MM.1S (cell line): Measurements from ENCODE around the gene DDX3X.

Experiments
- DNase-seq: peaks from one replicate; pipeline ENCODE4 v3.0.0-alpha.2; 2015
- H2AFZ ChIP-seq: fragments of 300-600 bp; sonication (generic); 2 replicates; pipeline ENCODE4 v1.6.0; 2016; ENCODE audit warnings: antibody characterized with exemption, low read length
- H3F3A ChIP-seq: fragments of 300-600 bp; sonication (generic); 2 replicates; pipeline ENCODE4 v1.6.1; 2016; ENCODE audit warnings: mild to moderate bottlenecking, antibody characterized with exemption, low read length, moderate library complexity, mixed read lengths; ENCODE audit not compliant: insufficient read depth
- H3K27ac ChIP-seq: fragments of 300-600 bp; sonication (generic); 2 replicates; pipeline ENCODE4 v1.5.1; 2016; ENCODE audit warnings: mild to moderate bottlenecking, low read length
- H3K27me3 ChIP-seq: fragments of 300-600 bp; sonication (generic); replicated peaks from 2 replicates; pipeline ENCODE4 v1.6.0; 2016; ENCODE audit warnings: low read length; ENCODE audit not compliant: insufficient read depth
- H3K36me3 ChIP-seq: fragments of 300-600 bp; sonication (generic); replicated peaks from 2 replicates; pipeline ENCODE4 v1.6.1; 2016; ENCODE audit warnings: mild to moderate bottlenecking, low read length, mixed read lengths; ENCODE audit not compliant: insufficient read depth
- H3K4me1 ChIP-seq: fragments of 300-600 bp; sonication (generic); 2 replicates; pipeline ENCODE4 v1.6.1; 2016; ENCODE audit warnings: low read length, mixed read lengths
- H3K4me2 ChIP-seq: fragments of 300-600 bp; sonication (generic); 2 replicates; pipeline ENCODE4 v1.6.0; 2016; ENCODE audit warnings: low read depth, low read length
- H3K4me3 ChIP-seq: fragments of 300-600 bp; sonication (generic); 2 replicates; pipeline ENCODE4 v1.5.1; 2016; ENCODE audit warnings: low read length, mixed read lengths
- H3K79me2 ChIP-seq: fragments of 300-600 bp; sonication (generic); 2 replicates; pipeline ENCODE4 v1.6.1; 2016; ENCODE audit warnings: mixed run types, low read length, mixed read lengths
- H3K9ac ChIP-seq: fragments of 300-600 bp; sonication (generic); 2 replicates; pipeline ENCODE4 v1.6.1; 2016; ENCODE audit warnings: low read length, mixed read lengths
- H3K9me2 ChIP-seq: fragments of 300-600 bp; sonication (generic); replicated peaks from 2 replicates; pipeline ENCODE4 v1.6.1; 2016; ENCODE audit warnings: mild to moderate bottlenecking, low read length, mixed read lengths; ENCODE audit not compliant: insufficient read depth
- H3K9me3 ChIP-seq: fragments of 300-600 bp; sonication (generic); replicated peaks from 2 replicates; pipeline ENCODE4 v1.6.1; 2016; ENCODE audit warnings: mild to moderate bottlenecking, low read length, mixed read lengths; ENCODE audit not compliant: insufficient read depth
- H4K20me1 ChIP-seq: fragments of 300-600 bp; sonication (generic); 2 replicates; pipeline ENCODE4 v1.6.1; 2016; ENCODE audit warnings: mild to moderate bottlenecking, low read length, moderate library complexity, mixed read lengths; ENCODE audit not compliant: insufficient read depth
- EZH2 ChIP-seq: fragments of 300-600 bp; sonication (generic); optimal IDR thresholded peaks from 2 replicates; pipeline ENCODE3; 2017; ENCODE audit warnings: low read depth, mild to moderate bottlenecking, antibody characterized with exemption, low read length, mixed read lengths
- EZH2phosphoT487 ChIP-seq: fragments of 300-600 bp; sonication (generic); IDR thresholded peaks from 2 replicates; pipeline ENCODE4 v1.6.1; 2018; ENCODE audit warnings: antibody characterized with exemption, low read length
- TF ChIP-seq, protein P1 (sequence below): fragments of 300-600 bp; sonication (generic); IDR thresholded peaks from 2 replicates; pipeline ENCODE4 v1.5.1; 2016; ENCODE audit warnings: antibody characterized with exemption, low read length, mixed read lengths

DDX3X gene

DNA sequence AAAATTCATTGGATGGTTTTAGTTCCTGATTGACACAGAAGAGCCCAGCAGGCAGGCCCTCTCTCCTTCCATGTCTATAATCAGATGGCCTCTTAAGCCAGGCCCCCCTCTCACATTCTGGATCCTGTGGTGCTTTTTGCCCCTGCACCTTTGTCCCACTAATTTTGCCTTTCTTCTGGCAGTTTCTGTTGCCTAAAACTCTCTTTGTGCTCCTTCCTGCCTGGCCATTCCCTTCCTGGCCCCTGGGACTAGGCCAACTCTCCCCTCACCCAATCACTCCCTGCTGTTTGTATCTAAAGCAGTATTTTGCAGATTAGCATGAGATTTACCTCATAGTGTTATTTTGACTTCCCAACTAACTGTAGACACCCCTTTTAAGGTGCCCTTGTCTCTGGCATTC lies 42.7 kb upstream of the DDX3X start:
- H3K9ac ChIP-seq = no peak overlapping the region
- H3K27me3 ChIP-seq = no peaks in the 10 kb centered on the region
- H2AFZ ChIP-seq = no peak overlapping the region
- no peak overlapping the region for H3K4me3 ChIP-seq
- TF ChIP-seq EZH2phosphoT487 (no peak), EZH2 (no peak)
- TF ChIP-seq, protein P1, sequence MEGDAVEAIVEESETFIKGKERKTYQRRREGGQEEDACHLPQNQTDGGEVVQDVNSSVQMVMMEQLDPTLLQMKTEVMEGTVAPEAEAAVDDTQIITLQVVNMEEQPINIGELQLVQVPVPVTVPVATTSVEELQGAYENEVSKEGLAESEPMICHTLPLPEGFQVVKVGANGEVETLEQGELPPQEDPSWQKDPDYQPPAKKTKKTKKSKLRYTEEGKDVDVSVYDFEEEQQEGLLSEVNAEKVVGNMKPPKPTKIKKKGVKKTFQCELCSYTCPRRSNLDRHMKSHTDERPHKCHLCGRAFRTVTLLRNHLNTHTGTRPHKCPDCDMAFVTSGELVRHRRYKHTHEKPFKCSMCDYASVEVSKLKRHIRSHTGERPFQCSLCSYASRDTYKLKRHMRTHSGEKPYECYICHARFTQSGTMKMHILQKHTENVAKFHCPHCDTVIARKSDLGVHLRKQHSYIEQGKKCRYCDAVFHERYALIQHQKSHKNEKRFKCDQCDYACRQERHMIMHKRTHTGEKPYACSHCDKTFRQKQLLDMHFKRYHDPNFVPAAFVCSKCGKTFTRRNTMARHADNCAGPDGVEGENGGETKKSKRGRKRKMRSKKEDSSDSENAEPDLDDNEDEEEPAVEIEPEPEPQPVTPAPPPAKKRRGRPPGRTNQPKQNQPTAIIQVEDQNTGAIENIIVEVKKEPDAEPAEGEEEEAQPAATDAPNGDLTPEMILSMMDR = no peak
- no peaks in the 10 kb centered on the region for H3K9me2 ChIP-seq
- H3K4me1 ChIP-seq = no peaks in the 10 kb centered on the region
- no peak for DNase-seq
- H4K20me1 ChIP-seq = no peaks in the 10 kb centered on the region
- H3K79me2 ChIP-seq = no peaks in the 10 kb centered on the region
- no peak overlapping the region for H3K4me2 ChIP-seq
- no peak overlapping the region for H3K27ac ChIP-seq
- H3F3A ChIP-seq = no peaks in the 10 kb centered on the region
- H3K36me3 ChIP-seq = no peaks in the 10 kb centered on the region
- H3K9me3 ChIP-seq = no peaks in the 10 kb centered on the region

DNA sequence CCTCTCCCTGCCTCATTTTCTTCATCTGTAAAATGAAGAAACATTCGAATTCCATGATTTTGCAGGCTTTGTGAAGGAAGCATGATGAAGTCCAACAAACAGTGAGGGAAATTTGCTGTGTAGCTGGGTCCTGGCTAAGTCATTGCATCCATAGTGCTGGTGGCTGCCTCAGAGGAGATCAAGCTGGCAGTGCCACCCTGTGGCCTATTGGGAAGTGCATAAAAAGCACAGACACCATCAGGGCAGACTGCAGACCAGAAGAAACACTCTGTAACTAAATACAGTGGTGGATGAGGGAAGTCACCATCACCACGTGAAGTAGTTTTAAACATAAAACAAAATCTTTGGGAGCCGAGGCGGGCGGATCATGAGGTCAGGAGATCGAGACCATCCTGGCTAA lies 40.7 kb upstream of the DDX3X start:
- no peaks in the 10 kb centered on the region for H4K20me1 ChIP-seq
- H3K9ac ChIP-seq = no peak overlapping the region
- DNase-seq = peak; percentile 7
- no peaks in the 10 kb centered on the region for H3K9me2 ChIP-seq
- H3K4me3 ChIP-seq = no peak overlapping the region
- H3K4me1 ChIP-seq = no peaks in the 10 kb centered on the region
- H3K9me3 ChIP-seq = no peaks in the 10 kb centered on the region
- no peaks in the 10 kb centered on the region for H3K36me3 ChIP-seq
- no peaks in the 10 kb centered on the region for H3K27me3 ChIP-seq
- no peak for TF ChIP-seq EZH2
- TF ChIP-seq, protein P1 = peak; percentile 29
- TF ChIP-seq EZH2phosphoT487 = no peak
- no peak overlapping the region for H3K27ac ChIP-seq
- H3K4me2 ChIP-seq = no peak overlapping the region
- no peaks in the 10 kb centered on the region for H3K79me2 ChIP-seq
- no peak overlapping the region for H2AFZ ChIP-seq
- no peaks in the 10 kb centered on the region for H3F3A ChIP-seq

DNA sequence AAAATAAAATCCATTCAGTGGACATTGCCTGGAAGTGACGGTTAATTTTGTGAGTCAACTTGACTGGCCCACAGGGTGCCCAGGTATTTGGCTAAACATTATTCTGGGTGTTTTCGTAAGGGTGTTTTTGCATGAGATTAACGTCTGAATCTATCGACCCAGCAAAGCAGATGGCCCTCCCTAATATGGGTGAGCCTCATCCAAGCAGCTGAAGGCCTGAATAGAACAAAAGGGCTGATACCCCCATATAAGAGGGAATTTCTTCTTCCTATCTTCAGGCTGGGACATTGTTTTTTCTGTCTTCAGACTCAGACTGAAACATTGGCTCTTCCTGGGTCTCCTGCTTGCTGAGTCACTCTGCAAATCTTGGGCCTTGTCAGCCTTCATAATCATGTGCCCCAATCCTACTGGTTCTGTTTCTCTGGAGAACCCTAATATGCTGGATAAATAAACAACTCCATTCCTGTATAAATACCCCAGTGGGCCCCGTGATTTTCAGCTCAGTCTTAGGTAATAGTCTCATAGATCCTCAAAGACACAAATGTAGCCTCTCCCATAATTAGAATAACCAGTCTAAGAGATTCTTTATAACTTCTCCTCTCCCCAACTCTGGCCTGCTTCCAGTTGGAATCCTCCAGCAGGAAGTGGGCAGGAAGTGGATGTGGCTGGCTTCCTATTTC lies 33.1 kb upstream of the DDX3X start:
- H3K27me3 ChIP-seq = no peaks in the 10 kb centered on the region
- H3K9me3 ChIP-seq = no peaks in the 10 kb centered on the region
- no peaks in the 10 kb centered on the region for H4K20me1 ChIP-seq
- H3K9me2 ChIP-seq = no peaks in the 10 kb centered on the region
- DNase-seq = no peak
- H3F3A ChIP-seq = no peaks in the 10 kb centered on the region
- H3K79me2 ChIP-seq = no peaks in the 10 kb centered on the region
- no peak overlapping the region for H2AFZ ChIP-seq
- TF ChIP-seq, protein P1 = no peak
- H3K36me3 ChIP-seq = no peaks in the 10 kb centered on the region
- H3K9ac ChIP-seq = no peak overlapping the region
- no peak overlapping the region for H3K4me3 ChIP-seq
- H3K27ac ChIP-seq = no peak overlapping the region
- H3K4me2 ChIP-seq = no peak overlapping the region
- no peaks in the 10 kb centered on the region for H3K4me1 ChIP-seq
